ENCODE data around the gene CRIP1. TPM values are rescaled to one million over a fixed set of nuclear protein-coding genes. Genes with fewer than 3 reads are reported as not detected.

Gene CRIP1
- total RNA-seq, 1 experiment from 2014 or later, result 17.3 TPM

DNA sequence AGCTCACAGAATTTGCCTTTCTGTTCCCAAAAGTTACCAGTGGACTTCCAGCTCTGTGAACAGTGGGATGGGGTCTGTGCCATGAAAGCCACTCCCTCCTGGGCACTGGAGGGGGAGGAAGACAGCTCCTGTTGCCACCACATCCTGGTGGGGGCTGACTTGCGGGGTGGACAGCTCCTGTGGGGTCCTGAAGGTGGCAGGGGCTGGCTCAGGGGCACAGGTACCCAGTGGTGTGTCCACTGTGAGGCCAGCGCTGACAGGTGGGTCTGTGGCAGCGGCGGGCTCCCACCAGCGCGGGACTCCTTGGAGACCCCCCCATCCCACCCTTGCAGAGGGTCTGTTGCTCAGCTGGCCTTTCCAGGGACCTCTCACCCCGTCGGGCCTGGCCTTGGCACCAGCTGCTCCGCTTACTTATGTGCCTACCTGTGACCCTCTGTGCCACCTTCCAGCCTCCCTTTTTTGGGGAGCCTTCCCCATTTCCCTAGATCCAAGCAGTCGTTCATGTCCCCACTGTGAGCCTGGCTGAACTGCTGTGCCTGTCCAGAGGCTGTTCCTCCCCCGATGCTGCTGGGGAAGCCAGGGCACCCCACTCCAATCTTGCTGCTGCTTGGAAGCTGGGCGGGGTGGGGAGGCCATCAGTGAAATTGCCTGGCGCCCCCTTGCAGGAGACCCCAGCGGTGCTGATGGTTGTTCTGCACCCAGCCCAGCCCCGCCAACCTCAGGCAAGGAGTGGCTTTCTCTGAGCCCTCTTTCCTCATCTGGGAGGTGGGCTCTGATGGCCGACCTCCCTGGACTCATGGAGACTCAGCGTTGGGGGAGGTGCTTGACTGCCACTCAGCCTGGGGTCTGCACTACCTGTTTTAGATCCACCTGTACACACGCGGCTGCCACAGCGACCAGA lies 6.5 kb downstream of the CRIP1 start:
- Histone ChIP-seq H3K27me3 (no peaks in the 10 kb centered on the region), H3K9me3 (no peaks in the 10 kb centered on the region), H3K4me3 (no peak overlapping the region), H3K36me3 (peaks cover 3% of the 10 kb centered on the region)
- DNase-seq, result no peak

GRCh38 chr14:105493921-105494605 lies 7.4 kb downstream of the CRIP1 start:
- Histone ChIP-seq H3K27me3 (no peaks in the 10 kb centered on the region), H3K4me3 (no peak overlapping the region), H3K36me3 (peaks cover 3% of the 10 kb centered on the region), H3K9me3 (no peaks in the 10 kb centered on the region)
- DNase-seq, result no peak

DNA sequence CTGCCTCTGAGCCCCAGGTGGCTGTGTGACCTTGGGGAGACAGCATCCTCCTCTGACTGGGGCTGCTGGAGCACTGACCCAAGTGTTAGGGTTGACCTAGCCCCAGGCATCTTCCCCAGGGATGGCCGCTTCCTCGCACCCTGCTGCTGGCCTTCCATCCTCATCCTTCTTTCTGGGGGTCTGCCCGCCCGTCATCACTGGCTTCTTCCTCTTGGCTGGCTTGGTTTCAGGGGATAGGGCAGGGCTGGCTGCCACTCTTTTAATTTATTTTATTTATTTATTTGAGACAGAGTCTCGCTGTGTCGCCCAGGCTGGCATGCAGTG lies 7.9 kb downstream of the CRIP1 start:
- no peak for DNase-seq
- Histone ChIP-seq H3K27me3 (no peaks in the 10 kb centered on the region), H3K36me3 (peaks cover 3% of the 10 kb centered on the region), H3K9me3 (no peaks in the 10 kb centered on the region), H3K4me3 (no peak overlapping the region)

GRCh38 chr14:105495101-105495989 lies 8.7 kb downstream of the CRIP1 start:
- Histone ChIP-seq H3K36me3 (peaks cover 3% of the 10 kb centered on the region), H3K9me3 (no peaks in the 10 kb centered on the region), H3K4me3 (no peak overlapping the region), H3K27me3 (no peaks in the 10 kb centered on the region)
- DNase-seq, result no peak

GRCh38 chr14:105495990-105496830 lies 9.5 kb downstream of the CRIP1 start:
- Histone ChIP-seq H3K36me3 (peaks cover 3% of the 10 kb centered on the region), H3K4me3 (no peak overlapping the region)

GRCh38 chr14:105496831-105497591 lies 10.3 kb downstream of the CRIP1 start:
- H3K9me3 ChIP-seq, result no peaks in the 10 kb centered on the region
- DNase-seq, result no peak
- no peak overlapping the region for H3K4me3 ChIP-seq
- no peaks in the 10 kb centered on the region for H3K27me3 ChIP-seq
- no peaks in the 10 kb centered on the region; the same call in 1 of the 2 replicates for H3K36me3 ChIP-seq

More at GRCh38 chr14:105495990-105496830, 9.5 kb downstream of the CRIP1 start:
- DNase-seq, result no peak
- H3K9me3 ChIP-seq, result no peaks in the 10 kb centered on the region
- no peaks in the 10 kb centered on the region for H3K27me3 ChIP-seq

DNA sequence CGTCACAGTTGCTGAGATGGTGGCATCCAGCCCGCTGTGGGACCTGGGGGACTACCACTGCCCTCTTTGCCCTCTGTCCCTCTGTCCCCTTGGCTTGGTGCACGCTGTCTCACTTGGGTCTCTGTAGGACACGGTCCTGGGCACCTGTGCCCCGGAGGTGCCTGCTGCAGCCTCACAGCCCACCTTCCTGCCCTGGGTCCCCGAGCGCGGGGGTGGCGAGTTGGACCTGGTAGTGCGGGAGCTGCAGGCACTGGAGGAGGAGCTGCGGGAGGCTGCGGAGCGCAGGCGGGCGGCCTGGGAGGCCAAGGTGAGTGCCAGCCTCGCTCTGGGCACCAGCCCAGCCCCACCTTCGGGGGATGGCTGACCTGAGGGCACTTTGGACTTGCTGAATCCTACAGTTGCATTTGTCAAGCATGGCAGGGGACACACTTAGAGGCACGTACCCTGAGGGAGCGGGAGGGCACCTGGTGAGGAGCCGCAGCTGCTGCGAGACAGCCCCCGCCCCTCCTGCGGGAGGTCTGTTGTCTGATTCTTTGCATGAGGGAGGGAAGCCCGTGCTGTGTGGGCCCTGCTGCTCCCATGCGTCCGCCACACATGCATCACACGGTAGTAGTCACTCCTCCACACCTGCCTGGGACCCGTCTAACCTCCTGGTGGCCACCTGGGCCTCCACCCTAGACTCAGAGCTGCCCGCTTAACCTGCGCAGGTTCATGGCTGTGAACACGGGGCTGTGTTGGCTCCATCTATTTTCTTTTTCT lies 11.2 kb downstream of the CRIP1 start:
- Histone ChIP-seq H3K27me3 (no peaks in the 10 kb centered on the region), H3K36me3 (no peaks in the 10 kb centered on the region), H3K9me3 (no peaks in the 10 kb centered on the region), H3K4me3 (no peak overlapping the region)
- no peak for DNase-seq

DNA sequence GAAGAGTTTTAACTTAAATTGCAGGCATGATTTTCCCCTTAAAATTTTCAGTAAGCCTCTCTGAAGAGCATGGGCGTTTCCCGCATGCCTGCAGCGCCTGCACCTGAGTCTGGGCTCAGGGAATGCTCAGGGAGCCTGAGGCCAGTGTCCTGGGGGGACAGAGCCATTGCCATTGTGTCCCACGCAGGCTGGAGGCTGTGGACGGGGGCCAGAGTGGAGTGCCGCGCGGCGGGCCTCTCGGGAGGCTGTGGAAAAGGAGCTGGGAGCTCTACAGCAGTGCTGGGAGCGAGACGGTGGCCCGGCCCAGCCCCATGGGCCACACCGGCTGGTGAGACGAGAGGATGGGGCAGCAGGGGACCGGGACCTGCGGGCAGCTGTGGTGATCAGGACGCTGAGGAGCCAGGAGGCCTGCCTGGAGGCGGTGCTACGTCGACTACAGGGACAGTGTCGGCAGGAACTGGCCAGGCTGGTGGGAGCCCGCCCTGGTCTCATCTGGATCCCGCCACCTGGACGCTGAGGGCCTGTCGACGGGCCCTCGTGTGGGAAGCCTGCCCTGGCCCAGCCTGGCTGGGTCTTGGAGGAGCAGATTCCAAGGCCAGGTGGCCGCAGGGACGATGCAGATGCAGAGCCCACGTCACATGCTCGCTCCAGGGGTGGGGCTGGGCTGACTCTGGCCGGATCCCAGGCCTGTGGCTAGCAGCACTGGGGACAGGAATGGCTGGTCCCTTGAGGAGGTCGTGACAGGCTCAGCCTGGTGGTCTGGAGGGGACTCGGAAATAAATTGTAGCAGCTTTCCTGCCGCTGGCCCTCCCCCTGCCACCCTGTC lies 12.0 kb downstream of the CRIP1 start:
- Histone ChIP-seq H3K36me3 (no peaks in the 10 kb centered on the region), H3K4me3 (no peak overlapping the region), H3K27me3 (no peaks in the 10 kb centered on the region), H3K9me3 (no peaks in the 10 kb centered on the region)
- DNase-seq, result no peak

GRCh38 chr14:105499256-105500035 lies 12.8 kb downstream of the CRIP1 start:
- Histone ChIP-seq H3K4me3 (no peak overlapping the region), H3K36me3 (no peaks in the 10 kb centered on the region), H3K9me3 (no peaks in the 10 kb centered on the region), H3K27me3 (no peaks in the 10 kb centered on the region)
- no peak for DNase-seq

GRCh38 chr14:105500036-105500725 lies 13.5 kb downstream of the CRIP1 start:
- no peak for DNase-seq
- H3K4me3 ChIP-seq, result no peak overlapping the region
- no peaks in the 10 kb centered on the region for H3K27me3 ChIP-seq
- no peaks in the 10 kb centered on the region for H3K36me3 ChIP-seq
- no peaks in the 10 kb centered on the region for H3K9me3 ChIP-seq

DNA sequence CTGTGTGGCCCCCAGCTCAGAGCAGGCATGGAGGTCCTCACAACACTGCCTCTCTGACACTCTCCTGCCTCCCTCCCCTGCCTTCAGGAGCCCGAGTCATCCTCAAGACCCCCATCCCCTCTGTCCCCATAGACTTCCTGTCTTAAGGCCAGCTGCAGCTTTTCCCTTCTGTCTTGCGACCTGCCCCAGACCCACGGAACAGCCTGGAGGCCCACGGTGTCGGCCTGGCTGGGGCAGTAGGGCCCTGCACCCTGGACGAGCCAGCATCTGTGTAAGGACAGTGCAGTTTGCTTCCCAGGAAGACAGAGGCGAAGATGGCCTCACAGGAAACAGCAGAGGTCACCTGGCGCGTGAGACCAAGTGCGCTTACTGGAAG lies 14.0 kb downstream of the CRIP1 start:
- no peak for DNase-seq
- H3K9me3 ChIP-seq, result no peaks in the 10 kb centered on the region
- no peaks in the 10 kb centered on the region for H3K36me3 ChIP-seq
- H3K4me3 ChIP-seq, result no peak overlapping the region
- H3K27me3 ChIP-seq, result no peaks in the 10 kb centered on the region

GRCh38 chr14:105501504-105502291 lies 15.0 kb downstream of the CRIP1 start:
- H3K27me3 ChIP-seq, result no peaks in the 10 kb centered on the region
- no peaks in the 10 kb centered on the region for H3K36me3 ChIP-seq
- H3K4me3 ChIP-seq, result no peak overlapping the region
- DNase-seq, result no peak
- no peaks in the 10 kb centered on the region for H3K9me3 ChIP-seq
